Mononuclear cell (primary cell): ENCODE data around the gene RAB27A. TPM values are rescaled to one million over a fixed set of nuclear protein-coding genes. Genes with fewer than 3 reads are reported as not detected.
A peak's percentile ranks its signal among the peaks of the same experiment; 100 is the strongest.
"Not testable (repeated sequence)": the region's sequence is repeated elsewhere in the genome, so short reads cannot be mapped to it uniquely, and the experiment has no call there.

ENCODE experiments used
- H3K27me3 ChIP-seq: 2 replicates; pipeline ENCODE4 v1.6.0; 2011; ENCODE audit warnings: low read length, control low read depth; ENCODE audit not compliant: insufficient read depth
- H3K4me1 ChIP-seq: 2 replicates; pipeline ENCODE4 v1.5.1; 2011; ENCODE audit warnings: mild to moderate bottlenecking, low read length, control low read depth; ENCODE audit not compliant: insufficient read depth
- H3K4me3 ChIP-seq: 2 replicates; pipeline ENCODE4 v1.5.1; 2011; ENCODE audit warnings: mild to moderate bottlenecking, low read length, moderate library complexity
- H3K9me3 ChIP-seq: 2 replicates; pipeline ENCODE4 v1.5.1; 2011; ENCODE audit warnings: low read depth, mild to moderate bottlenecking, control low read depth, low read length
- total RNA-seq: library from RNA; depleted of rRNA; stranded (reverse); fragments of >200 nt; gene quantifications from one replicate; pipeline ENCODE4 v1.2.3, GENCODE V29; 2012

RAB27A gene
- total RNA-seq, 1 donor = 16.5 TPM

DNA sequence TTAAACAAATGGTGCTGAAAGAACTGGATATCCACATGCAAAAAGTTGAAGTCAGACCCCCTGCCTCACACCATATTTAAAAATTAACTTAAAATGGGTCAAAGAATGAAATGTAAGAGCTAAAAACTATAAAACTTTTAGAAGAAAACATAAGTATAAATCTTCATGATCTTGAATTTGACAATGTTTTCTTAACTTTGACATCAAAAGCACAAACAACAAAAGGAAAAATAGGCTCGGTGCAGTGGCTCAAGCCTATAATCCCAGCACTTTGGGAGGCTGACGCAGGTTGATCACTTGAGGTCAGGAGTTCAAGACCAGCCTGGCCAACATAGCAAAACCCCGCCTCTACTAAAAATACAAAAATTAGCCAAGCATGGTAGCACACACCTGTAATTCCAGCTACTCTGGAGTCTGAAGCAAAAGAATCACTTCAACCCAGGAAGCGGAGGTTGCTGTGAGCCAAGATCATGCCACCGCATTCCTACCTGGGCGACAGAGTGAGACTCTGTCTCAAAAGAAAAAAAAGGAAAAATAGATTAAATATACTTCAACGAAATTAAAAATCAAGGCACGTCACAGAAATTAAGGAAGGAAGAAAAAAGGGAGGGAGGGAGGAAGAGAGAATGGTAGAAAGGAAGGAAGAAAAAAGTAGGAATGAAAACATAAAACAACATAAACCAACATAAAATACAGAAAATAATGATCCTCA is 1.5 kb downstream of the RAB27A start:
- H3K9me3 ChIP-seq = no peaks in the 10 kb centered on the region
- H3K4me3 ChIP-seq = peak overlapping the region; percentile 95
- H3K27me3 ChIP-seq = no peaks in the 10 kb centered on the region
- peaks cover 72% of the 10 kb centered on the region for H3K4me1 ChIP-seq

DNA sequence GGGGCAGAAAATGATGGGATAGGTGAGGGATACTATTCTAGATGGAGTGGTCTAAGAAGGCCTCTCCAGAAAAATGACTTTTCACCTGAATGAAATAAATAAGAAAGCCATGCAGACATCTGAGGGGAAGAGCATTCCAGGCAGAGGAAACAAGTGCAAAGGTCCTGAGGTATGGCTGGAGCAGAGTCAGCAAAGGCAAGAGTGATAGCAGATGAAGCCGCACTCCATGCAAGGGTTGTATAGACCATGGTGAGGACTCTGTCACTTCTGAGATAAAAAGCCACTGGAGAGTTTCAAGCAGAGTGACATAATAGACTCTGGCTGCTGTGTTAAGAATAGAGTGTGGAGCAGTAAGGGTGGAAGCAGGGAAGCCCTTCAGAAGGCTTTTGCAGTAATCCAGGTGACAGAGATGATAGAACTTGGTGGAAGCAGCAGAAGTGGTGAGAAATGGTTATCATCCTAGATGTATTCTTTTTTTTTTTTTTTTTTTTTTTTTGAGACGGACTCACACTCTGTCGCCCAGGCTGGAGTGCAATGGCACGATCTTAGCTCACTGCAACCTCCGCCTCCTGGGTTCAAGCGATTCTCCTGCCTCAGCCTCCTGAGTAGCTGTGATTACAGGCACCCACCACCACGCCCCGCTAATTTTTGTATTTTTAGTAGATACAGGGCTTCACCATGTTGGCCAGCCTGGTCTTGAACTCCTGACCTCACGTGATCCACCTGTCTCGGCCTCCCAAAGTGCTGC is 3.0 kb downstream of the RAB27A start:
- H3K4me1 ChIP-seq = peaks cover 80% of the 10 kb centered on the region
- not testable (repeated sequence) for H3K9me3 ChIP-seq, H3K4me3 ChIP-seq, H3K27me3 ChIP-seq

DNA sequence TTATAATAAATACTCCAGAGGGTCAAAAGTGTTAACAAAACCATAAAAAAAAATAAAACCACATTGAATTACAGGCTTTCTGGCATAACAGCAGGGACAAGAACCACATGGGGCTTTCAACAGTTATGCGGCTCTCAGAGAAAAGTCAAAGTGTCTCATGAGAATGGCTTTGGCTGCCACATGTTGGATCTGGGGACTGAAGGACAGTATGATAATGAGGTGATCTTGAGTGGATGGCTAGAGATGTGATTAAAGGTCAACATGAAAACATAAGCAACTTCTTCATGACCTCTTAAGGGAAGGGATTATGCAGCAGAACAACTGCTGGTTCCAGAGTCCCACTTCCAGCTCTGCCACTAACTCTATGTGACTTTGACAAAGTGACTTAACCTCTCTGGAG is 5.2 kb downstream of the RAB27A start:
- Histone ChIP-seq H3K4me3 (no peak overlapping the region), H3K4me1 (peaks cover 92% of the 10 kb centered on the region), H3K27me3 (no peaks in the 10 kb centered on the region), H3K9me3 (no peaks in the 10 kb centered on the region)

DNA sequence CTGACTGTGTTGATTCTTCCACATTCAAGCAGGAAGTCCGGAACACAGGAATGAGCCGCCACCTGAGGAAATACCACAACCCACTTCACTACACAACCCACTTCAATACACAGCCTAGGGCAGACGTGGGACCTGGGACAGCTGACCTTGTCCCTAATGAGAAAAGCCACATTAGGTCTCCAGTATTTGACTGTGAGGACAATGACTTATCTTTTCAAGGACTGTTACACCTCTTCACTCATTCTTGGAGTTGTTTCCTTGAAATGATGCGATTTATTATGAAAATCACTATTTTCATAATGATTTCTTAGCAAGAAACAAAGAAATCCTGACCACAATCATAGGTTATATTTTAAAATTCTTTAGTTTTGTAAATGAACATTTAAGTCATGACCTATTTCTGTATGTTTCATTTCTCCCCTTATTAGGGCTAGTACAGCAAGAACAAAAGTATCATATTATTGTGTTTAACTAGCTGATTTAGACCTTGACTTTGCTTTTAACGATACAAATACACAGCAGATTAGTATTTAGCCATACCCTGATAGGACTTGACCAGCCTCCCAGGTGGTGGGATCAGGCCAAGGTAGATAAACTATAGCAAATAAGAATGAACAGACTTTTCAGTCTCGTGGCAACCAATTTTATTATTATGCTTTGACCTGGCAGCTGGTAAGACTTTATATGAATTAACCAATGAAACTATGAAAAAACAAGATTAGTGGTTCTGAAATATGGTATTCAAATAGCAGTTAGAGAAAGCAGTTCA is 6.0 kb downstream of the RAB27A start:
- H3K4me1 ChIP-seq = peaks cover 94% of the 10 kb centered on the region
- H3K4me3 ChIP-seq = no peak overlapping the region
- H3K27me3 ChIP-seq = no peaks in the 10 kb centered on the region
- H3K9me3 ChIP-seq = no peaks in the 10 kb centered on the region

DNA sequence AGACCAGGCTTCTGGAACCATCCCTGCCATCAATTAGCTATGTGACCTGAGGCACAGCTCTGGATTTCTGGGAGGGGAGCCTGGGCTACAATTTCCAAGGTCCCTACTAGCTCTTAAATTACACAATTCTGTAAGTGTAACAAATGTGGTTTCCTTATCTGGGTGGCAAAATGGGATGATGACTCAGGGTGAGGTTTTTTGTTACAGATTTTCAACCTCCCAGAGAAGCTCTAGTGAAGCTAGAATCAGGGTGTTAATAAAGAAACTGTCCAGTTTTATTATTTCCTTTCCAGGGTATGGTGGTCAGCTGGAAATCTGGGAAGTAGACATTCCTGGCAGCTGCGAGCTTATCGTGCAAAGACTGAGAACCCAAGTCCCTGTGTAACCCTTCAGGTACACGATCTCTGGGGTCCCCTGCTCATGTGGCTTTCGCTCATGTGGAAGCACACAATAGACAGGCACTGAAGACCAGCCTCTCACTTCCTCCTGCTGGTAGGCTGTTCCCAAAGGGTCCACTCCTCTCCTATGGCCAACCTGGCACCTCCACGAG is 7.3 kb downstream of the RAB27A start:
- Histone ChIP-seq H3K27me3 (no peaks in the 10 kb centered on the region), H3K4me3 (peak overlapping the region; percentile 9), H3K9me3 (no peaks in the 10 kb centered on the region), H3K4me1 (peaks cover 93% of the 10 kb centered on the region)

DNA sequence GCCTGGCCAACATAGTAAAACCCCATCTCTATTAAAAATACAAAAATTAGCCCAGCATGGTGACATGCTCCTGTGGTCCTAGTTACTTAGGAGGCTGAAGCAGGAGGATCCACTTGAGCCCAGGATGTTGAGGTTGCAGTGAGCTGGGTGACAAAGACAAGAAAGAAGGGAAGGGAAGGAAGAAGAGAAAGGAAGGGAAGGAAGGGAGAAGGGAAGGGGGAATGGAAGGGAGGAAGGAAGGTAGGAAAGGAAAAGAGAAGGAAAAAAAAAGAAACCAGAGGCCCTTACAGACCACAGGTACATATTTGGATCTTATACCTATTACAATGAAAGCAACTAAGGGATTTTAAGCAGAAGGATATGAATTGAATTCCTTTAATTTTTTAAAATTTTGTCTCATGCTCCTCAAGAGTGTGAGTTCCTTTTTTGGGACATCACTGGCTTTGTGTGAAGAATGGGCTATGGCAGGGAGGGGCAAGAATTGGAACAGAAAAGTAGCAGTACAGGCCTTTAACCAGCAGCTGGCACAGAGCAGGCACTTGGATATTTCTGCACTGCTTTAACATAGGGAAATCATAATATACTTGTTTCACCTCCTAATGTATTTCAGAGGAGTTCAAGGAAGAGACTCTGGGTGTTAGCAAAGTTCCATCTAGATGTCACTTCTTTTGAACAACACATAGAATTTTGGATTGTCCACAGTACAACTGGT is 7.9 kb downstream of the RAB27A start:
- Histone ChIP-seq H3K4me3 (no peak overlapping the region), H3K4me1 (peaks cover 93% of the 10 kb centered on the region)

DNA sequence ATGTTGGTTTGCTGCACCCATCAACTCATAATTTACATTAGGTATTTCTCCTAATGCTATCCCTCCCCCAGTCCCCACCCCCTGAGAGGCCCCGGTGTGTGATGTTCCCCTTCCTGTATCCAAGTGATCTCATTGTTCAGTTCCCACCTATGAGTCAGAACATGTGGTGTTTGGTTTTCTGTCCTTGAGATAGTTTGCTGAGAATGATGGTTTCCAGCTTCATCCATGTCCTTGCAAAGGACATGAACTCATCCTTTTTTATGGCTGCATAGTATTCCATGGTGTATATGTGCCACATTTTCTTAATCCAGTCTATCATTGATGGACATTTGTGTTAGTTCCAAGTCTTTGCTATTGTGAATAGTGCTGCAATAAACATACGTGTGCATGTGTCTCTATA is 9.0 kb downstream of the RAB27A start:
- H3K9me3 ChIP-seq, H3K27me3 ChIP-seq, H3K4me3 ChIP-seq: not testable (repeated sequence)
- peaks cover 93% of the 10 kb centered on the region for H3K4me1 ChIP-seq

More for the DNA sequence above, 7.9 kb downstream of the RAB27A start:
- no peaks in the 10 kb centered on the region for H3K27me3 ChIP-seq
- no peaks in the 10 kb centered on the region for H3K9me3 ChIP-seq

DNA sequence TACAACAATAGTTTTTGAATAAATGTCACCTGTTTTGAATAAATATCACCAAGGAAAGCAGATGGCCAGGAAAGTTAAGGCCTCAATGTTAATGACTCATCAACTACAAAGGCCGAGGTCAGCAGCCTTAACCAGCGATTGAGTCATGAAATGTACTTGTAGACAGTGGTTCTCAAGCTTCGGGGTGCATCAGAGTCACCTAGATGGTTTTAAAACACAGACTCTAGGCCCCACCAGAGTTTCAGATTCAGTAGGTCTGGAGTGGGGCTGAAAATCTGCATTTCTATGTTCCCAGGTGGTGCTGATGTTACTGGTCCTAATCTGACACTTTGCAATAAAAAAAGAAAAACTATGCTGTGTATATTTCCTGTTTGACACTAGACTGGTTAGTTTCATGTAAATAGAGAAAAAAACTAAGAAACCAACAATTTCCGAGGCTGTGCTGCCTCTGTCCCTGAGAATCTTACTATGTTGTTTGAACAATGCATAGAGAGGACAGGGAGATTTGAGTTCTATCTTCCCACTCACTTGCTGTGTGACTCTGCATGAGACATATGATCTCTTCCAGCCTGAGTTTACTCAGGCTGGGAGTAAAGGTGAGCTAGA is 9.8 kb downstream of the RAB27A start:
- no peak overlapping the region for H3K4me3 ChIP-seq
- peaks cover 93% of the 10 kb centered on the region for H3K4me1 ChIP-seq
- H3K9me3 ChIP-seq = no peaks in the 10 kb centered on the region
- no peaks in the 10 kb centered on the region for H3K27me3 ChIP-seq

DNA sequence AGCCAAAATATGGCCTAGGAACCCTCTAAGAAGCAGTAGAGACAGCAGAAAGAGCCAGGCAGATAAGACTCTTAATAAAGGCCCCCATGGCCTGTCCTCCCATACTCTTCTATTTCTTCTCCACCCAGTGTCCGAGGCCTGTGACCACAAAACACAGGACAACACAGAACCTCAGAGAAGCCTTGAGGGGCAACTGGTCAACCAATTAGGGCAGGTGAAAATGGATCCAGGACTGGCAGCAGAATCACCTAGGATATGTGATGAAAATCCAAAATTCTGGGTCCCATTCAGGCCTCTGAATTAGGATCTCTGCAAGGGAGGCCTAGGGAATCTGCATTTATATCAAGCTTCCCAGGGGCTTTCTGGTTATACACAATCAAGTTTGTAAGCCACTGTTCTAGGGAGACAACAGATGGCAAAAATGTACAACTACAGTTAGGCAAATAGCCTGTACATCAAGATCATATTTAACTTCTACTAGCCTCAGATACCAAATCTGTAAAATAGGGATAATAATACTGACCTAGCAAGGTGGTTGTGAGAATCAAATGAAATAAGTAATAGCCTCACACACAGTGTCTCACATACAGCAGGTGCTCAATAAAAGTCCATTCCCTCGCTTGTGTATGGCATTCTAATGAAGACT is 10.4 kb downstream of the RAB27A start:
- Histone ChIP-seq H3K9me3 (no peaks in the 10 kb centered on the region), H3K27me3 (no peaks in the 10 kb centered on the region), H3K4me3 (no peak overlapping the region), H3K4me1 (peaks cover 91% of the 10 kb centered on the region)

DNA sequence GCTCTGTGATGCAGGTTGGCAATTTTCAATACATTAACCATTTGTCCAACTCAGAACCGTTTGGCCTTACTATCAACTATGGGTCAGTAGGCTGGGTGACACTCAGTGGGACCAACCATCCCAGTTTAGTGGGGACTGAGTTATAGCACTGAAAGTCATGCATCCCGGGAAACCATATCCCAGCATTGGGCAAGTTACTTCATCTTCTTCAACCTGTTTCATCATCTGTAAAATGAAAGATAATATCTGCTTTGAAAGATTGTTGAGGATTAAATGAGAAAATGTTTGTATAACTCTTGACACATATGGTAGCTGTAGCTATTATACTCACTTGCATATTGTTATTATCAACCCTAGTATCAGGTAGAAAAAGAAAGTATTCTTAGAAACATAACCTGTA is 11.9 kb downstream of the RAB27A start:
- Histone ChIP-seq H3K4me1 (peaks cover 83% of the 10 kb centered on the region), H3K4me3 (no peak overlapping the region), H3K27me3 (no peaks in the 10 kb centered on the region)

DNA sequence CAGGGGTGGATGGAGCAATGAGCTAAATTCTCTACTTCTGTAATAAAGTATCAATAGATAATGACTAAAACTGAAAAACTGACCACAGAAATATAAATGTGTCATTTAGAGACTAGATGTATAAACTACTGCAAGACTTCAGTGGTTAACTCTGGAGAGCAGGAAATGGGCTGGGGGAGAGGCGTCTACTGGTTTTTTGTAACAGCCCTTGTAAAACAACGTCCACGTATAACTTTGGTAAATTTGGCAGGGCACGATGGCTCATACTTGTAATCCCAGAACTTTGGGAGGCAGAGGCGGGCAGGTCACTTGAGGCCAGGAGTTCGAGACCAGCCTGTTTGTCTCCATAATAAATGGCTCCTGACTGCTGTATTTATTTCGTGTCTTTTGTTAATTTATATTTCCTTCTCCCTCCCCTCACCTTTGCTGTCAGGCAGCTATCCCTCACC is 12.5 kb downstream of the RAB27A start:
- Histone ChIP-seq H3K9me3 (no peaks in the 10 kb centered on the region), H3K4me1 (peaks cover 80% of the 10 kb centered on the region), H3K4me3 (no peak overlapping the region), H3K27me3 (no peaks in the 10 kb centered on the region)

More for the DNA sequence above, 11.9 kb downstream of the RAB27A start:
- no peaks in the 10 kb centered on the region for H3K9me3 ChIP-seq

DNA sequence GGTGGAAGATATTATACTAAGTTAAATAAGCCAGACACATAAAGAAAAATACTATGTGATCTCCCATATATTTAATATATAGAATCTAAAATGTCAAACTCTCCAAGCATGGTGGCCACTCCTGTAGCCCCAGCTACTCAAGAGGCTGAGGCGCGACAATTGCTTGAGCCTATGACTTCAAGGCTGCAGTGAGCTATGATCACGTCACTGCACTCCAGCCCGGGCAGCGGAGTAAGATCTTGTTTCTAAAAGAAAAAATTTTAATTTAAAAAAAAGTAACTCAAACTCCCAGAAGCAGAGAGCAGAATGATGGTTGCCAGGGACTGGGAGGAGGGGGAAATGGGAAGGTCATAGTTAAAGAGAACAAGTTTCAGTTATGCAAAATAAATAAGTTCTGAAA is 13.3 kb downstream of the RAB27A start:
- no peaks in the 10 kb centered on the region for H3K9me3 ChIP-seq
- H3K4me1 ChIP-seq = peaks cover 78% of the 10 kb centered on the region
- H3K4me3 ChIP-seq = no peak overlapping the region
- no peaks in the 10 kb centered on the region for H3K27me3 ChIP-seq

DNA sequence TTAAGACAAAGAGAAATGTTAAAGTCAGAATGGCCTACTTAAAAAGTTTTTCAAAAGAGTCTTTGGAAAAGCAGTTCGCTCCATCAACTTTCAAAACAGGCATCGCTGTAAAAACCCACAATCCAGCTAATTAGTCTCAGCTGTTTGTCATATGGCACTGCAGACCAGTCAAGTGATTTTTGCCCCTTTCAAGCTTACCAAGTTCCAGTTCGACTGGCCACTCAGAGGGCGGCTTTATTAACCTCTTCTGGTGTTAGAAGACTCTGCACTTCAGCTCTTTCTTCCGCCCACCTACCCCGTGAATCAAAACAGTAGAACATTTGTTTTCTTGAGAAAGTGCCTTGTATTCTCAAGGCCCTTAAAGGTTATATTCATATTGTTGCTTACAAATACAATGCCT is 19.3 kb downstream of the RAB27A start:
- no peaks in the 10 kb centered on the region for H3K27me3 ChIP-seq
- no peaks in the 10 kb centered on the region for H3K9me3 ChIP-seq
- peaks cover 76% of the 10 kb centered on the region for H3K4me1 ChIP-seq
- no peak overlapping the region for H3K4me3 ChIP-seq

DNA sequence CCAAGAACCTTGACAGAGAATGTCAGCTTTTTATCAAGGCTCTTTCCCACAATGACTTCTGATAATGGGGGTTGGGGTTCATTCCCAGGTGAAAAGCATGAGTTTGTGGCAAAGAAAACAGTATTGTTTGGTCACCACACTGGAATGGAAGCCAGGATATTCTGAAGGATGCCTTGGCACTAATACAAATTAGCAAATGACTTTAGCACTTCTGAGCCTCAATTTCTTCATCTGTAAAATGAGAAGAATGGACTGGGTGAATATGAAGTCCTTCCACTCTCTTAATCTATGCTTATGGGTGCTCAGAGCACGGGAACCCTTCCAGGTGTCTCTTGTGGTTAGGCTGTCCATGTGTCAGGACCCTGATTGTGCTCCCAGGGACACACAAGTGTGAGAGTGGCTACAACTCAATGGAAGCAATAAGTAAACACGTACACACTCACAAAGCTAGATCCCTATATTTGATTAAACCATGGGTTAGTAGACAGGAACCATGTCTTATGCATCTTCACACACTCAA is 21.4 kb downstream of the RAB27A start:
- peaks cover 66% of the 10 kb centered on the region for H3K4me1 ChIP-seq
- H3K4me3 ChIP-seq = no peak overlapping the region
- no peaks in the 10 kb centered on the region for H3K27me3 ChIP-seq
- no peaks in the 10 kb centered on the region for H3K9me3 ChIP-seq
